ENCODE data around the gene POT1.

Gene POT1

DNA sequence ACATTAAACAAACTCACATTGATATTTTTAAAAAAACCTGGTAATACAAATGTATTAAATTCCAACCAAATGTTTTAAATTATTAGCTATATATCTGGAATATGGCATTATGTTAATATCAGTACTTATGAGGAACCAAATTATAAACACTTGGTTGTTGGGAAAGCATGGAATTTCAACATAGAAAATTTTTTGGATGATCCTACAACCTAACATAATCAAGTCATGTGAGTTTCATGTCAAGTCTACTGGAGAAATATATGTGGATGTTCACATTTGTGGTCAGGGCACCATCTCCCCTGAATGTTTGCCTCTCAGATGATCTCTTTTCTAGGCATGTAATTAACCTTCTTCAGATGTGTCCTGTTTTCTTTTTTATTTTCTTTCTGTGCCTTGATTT is 5.2 kb upstream of the POT1 start:
- peaks cover 8% of the 10 kb centered on the region for H3K4me1 ChIP-seq (ENCODE audit: insufficient read depth, low read length)
- H3K36me3 ChIP-seq (ENCODE audit: insufficient read depth, low read length): no peaks in the 10 kb centered on the region
- H3K27me3 ChIP-seq (ENCODE audit: insufficient read depth, low read length): no peaks in the 10 kb centered on the region
- H3K9me3 ChIP-seq (ENCODE audit: low read length): no peaks in the 10 kb centered on the region
- H2AFZ ChIP-seq (ENCODE audit: low read depth, low read length): no peak overlapping the region
- no peak overlapping the region for H3K4me3 ChIP-seq (ENCODE audit: low read length)

- Histone ChIP-seq H3K9me3 (ENCODE audit: low read length) (no peaks in the 10 kb centered on the region), H3K36me3 (ENCODE audit: insufficient read depth, low read length) (peaks cover 11% of the 10 kb centered on the region), H3K27me3 (ENCODE audit: insufficient read depth, low read length) (no peaks in the 10 kb centered on the region), H3K4me3 (ENCODE audit: low read length) (no peak overlapping the region), H3K4me1 (ENCODE audit: insufficient read depth, low read length) (peaks cover 12% of the 10 kb centered on the region), H2AFZ (ENCODE audit: low read depth, low read length) (no peak overlapping the region)
Observed at GRCh38 chr7:124930655-124931597, 1.3 kb upstream of the POT1 start.

DNA sequence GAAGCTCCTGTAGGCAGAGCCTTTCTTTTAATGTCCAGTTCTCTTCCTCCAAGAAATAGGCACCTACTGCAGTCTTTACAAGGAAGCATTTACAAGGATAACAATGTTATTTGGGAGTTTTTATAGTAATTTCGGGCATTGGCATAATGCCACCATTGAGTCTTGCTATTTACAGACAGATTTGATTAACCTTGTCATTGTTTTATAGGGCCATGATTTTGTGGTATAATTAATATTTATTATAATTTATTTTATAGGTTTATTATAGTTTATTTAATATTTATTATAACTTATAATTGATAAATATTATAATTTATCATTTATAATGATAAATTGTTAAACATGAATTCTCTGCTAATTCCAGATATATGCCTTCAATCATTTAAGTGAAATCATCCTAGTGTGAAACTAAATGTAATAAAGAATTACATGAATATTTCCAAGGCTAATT is 573 bp upstream of the POT1 start:
- peak overlapping the region; percentile 43 for H2AFZ ChIP-seq (ENCODE audit: low read depth, low read length)
- H3K9me3 ChIP-seq (ENCODE audit: low read length): no peaks in the 10 kb centered on the region
- peak overlapping the region; percentile 78 for H3K4me3 ChIP-seq (ENCODE audit: low read length)
- peaks cover 16% of the 10 kb centered on the region for H3K36me3 ChIP-seq (ENCODE audit: insufficient read depth, low read length)
- H3K27me3 ChIP-seq (ENCODE audit: insufficient read depth, low read length): no peaks in the 10 kb centered on the region
- peaks cover 12% of the 10 kb centered on the region for H3K4me1 ChIP-seq (ENCODE audit: insufficient read depth, low read length)

GRCh38 chr7:124924906-124925305 is 4.7 kb downstream of the POT1 start:
- H3K9me3 ChIP-seq (ENCODE audit: low read length): no peaks in the 10 kb centered on the region
- no peak overlapping the region for H3K4me3 ChIP-seq (ENCODE audit: low read length)
- no peaks in the 10 kb centered on the region for H3K27me3 ChIP-seq (ENCODE audit: insufficient read depth, low read length)
- no peak overlapping the region for H2AFZ ChIP-seq (ENCODE audit: low read depth, low read length)
- peaks cover 12% of the 10 kb centered on the region for H3K4me1 ChIP-seq (ENCODE audit: insufficient read depth, low read length)
- peaks cover 18% of the 10 kb centered on the region for H3K36me3 ChIP-seq (ENCODE audit: insufficient read depth, low read length)

DNA sequence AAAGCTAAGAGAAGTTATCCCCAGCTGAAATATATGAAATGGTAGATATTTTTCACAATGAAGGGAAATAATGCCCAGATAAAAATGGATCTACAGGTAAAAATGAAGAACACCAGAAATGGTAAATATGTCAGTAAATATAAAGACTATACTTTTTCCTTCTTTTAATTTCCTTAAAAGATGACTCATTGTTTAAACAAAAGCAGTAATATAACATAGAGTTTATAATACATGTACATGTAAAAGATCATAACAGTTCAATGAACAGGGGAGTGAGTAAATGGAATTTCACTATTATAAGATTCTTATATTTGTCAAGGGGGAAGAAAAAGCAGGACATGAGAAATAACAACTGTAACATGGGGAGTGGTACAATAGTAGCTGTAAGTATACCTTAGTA is 7.4 kb downstream of the POT1 start:
- Histone ChIP-seq H2AFZ (ENCODE audit: low read depth, low read length) (no peak overlapping the region), H3K4me1 (ENCODE audit: insufficient read depth, low read length) (no peaks in the 10 kb centered on the region), H3K36me3 (ENCODE audit: insufficient read depth, low read length) (peaks cover 18% of the 10 kb centered on the region), H3K4me3 (ENCODE audit: low read length) (no peak overlapping the region), H3K9me3 (ENCODE audit: low read length) (no peaks in the 10 kb centered on the region), H3K27me3 (ENCODE audit: insufficient read depth, low read length) (no peaks in the 10 kb centered on the region)

- Histone ChIP-seq H2AFZ (ENCODE audit: low read depth, low read length) (no peak overlapping the region), H3K27me3 (ENCODE audit: insufficient read depth, low read length) (no peaks in the 10 kb centered on the region), H3K4me1 (ENCODE audit: insufficient read depth, low read length) (peaks cover 5% of the 10 kb centered on the region), H3K36me3 (ENCODE audit: insufficient read depth, low read length) (peaks cover 8% of the 10 kb centered on the region), H3K9me3 (ENCODE audit: low read length) (no peaks in the 10 kb centered on the region), H3K4me3 (ENCODE audit: low read length) (no peak overlapping the region)
Observed at GRCh38 chr7:124919841-124920240, 9.8 kb downstream of the POT1 start.

DNA sequence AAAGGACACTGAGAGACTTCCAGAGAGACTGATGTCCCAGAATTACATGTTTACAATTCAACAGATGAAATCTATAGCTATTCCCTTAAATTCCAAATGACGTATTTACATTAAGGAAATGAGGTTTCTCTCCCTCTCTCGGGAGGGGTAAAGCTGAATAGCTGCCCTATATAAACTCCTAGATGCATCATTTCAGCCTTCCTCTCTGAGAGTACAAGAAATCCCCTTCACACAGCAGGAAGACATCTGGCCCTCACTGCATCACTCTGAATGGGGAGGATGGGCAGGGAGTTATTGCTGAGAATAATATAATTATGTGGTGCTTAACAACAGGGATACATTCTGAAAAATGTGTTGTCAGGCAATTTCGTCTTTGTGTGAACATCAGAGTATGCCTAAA is 11.0 kb downstream of the POT1 start:
- Histone ChIP-seq H3K4me3 (ENCODE audit: low read length) (no peak overlapping the region), H3K9me3 (ENCODE audit: low read length) (no peaks in the 10 kb centered on the region), H3K4me1 (ENCODE audit: insufficient read depth, low read length) (peaks cover 5% of the 10 kb centered on the region)

DNA sequence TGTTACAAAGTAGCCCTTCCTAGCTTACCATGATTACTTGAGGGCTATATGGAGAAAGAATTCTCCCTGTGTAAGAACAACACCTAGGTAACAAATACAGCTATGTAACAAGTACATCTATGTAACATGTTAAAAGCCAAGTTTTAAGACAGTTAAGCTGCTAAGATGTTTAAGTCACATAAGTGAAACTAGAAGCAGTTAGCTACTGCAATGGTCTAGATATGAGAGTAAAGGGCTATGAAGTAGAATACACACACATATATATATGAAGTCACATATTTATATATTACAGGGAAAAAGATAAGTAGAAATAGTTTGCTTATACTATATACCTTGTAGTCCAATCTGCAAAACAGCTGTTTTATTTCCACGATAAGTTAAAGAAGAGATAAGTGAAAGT is 14.4 kb downstream of the POT1 start:
- no peaks in the 10 kb centered on the region for H3K27me3 ChIP-seq (ENCODE audit: insufficient read depth, low read length)
- peaks cover 5% of the 10 kb centered on the region for H3K4me1 ChIP-seq (ENCODE audit: insufficient read depth, low read length)
- no peak overlapping the region for H2AFZ ChIP-seq (ENCODE audit: low read depth, low read length)
- H3K4me3 ChIP-seq (ENCODE audit: low read length): no peak overlapping the region
- peaks cover 15% of the 10 kb centered on the region for H3K36me3 ChIP-seq (ENCODE audit: insufficient read depth, low read length)
- no peaks in the 10 kb centered on the region for H3K9me3 ChIP-seq (ENCODE audit: low read length)

More for the DNA sequence above, 11.0 kb downstream of the POT1 start:
- Histone ChIP-seq H3K27me3 (ENCODE audit: insufficient read depth, low read length) (no peaks in the 10 kb centered on the region), H2AFZ (ENCODE audit: low read depth, low read length) (no peak overlapping the region), H3K36me3 (ENCODE audit: insufficient read depth, low read length) (peaks cover 12% of the 10 kb centered on the region)

- Histone ChIP-seq H3K36me3 (ENCODE audit: insufficient read depth, low read length) (peaks cover 11% of the 10 kb centered on the region), H3K4me1 (ENCODE audit: insufficient read depth, low read length) (peaks cover 5% of the 10 kb centered on the region), H2AFZ (ENCODE audit: low read depth, low read length) (no peak overlapping the region), H3K4me3 (ENCODE audit: low read length) (no peak overlapping the region), H3K27me3 (ENCODE audit: insufficient read depth, low read length) (no peaks in the 10 kb centered on the region), H3K9me3 (ENCODE audit: low read length) (no peaks in the 10 kb centered on the region)
Observed at GRCh38 chr7:124914298-124914697, 15.3 kb downstream of the POT1 start.

DNA sequence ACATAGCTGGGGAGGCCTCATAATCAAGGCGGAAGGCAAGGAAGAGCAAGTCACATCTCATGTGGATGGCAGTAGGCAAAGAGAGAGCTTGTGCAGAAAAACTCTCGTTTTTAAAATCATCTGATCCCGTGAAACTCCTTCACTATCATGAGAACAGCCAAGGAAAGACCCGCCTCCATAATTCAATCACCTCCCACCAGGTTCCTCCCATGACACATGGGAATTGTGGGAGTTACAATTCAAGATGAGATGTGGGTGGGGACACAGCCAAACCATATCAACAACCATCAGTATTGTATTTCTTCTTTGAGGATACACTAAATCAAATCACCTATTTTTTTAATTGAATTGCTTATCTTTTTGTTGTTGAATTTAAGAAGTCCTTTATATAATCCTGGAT is 16.7 kb downstream of the POT1 start:
- Histone ChIP-seq H3K36me3 (ENCODE audit: insufficient read depth, low read length) (peaks cover 9% of the 10 kb centered on the region), H3K4me3 (ENCODE audit: low read length) (no peak overlapping the region), H3K27me3 (ENCODE audit: insufficient read depth, low read length) (no peaks in the 10 kb centered on the region), H2AFZ (ENCODE audit: low read depth, low read length) (no peak overlapping the region), H3K4me1 (ENCODE audit: insufficient read depth, low read length) (peaks cover 5% of the 10 kb centered on the region), H3K9me3 (ENCODE audit: low read length) (no peaks in the 10 kb centered on the region)

DNA sequence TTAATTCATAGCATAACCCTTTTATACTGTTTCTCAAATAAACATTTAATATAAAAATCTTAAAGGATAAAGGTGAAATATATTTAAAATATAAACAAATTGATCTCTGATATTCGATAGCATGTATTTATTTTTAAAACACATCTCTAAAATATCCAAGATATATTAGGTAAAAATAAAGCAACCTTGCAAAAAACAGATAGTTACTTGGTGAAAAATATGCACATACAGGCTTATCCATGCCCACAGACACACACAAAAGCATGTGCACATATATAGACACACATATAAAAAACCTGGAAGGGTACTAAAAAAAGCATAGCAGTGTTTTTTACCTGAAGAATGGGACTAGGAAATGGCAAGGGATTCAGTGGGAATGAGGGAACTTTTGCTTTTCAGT is 19.8 kb downstream of the POT1 start:
- H3K9me3 ChIP-seq (ENCODE audit: low read length): no peaks in the 10 kb centered on the region
- no peak overlapping the region for H2AFZ ChIP-seq (ENCODE audit: low read depth, low read length)
- H3K4me1 ChIP-seq (ENCODE audit: insufficient read depth, low read length): no peaks in the 10 kb centered on the region
- no peak overlapping the region for H3K4me3 ChIP-seq (ENCODE audit: low read length)
- H3K27me3 ChIP-seq (ENCODE audit: insufficient read depth, low read length): no peaks in the 10 kb centered on the region
- H3K36me3 ChIP-seq (ENCODE audit: insufficient read depth, low read length): peaks cover 9% of the 10 kb centered on the region

DNA sequence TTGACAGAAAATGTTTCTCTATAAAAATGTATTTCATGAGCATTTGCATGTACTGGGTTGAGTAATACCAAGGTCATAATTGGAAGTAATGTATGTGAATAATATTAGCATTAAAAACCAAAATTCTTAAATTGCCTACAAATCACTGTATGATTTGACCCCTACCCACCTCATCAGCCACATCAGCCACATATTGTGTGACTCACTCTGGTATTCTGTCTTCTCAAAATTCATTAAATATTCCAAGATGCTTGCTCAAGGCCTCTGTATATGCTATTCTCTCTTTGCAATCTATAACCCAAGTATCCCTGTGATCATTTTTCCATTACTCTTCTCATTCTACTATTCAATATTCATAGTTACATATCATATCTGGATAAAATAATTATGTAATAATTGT is 21.4 kb downstream of the POT1 start:
- H3K4me1 ChIP-seq (ENCODE audit: insufficient read depth, low read length): no peaks in the 10 kb centered on the region
- H3K4me3 ChIP-seq (ENCODE audit: low read length): no peak overlapping the region
- H2AFZ ChIP-seq (ENCODE audit: low read depth, low read length): no peak overlapping the region
- H3K36me3 ChIP-seq (ENCODE audit: insufficient read depth, low read length): peaks cover 4% of the 10 kb centered on the region
- no peaks in the 10 kb centered on the region for H3K27me3 ChIP-seq (ENCODE audit: insufficient read depth, low read length)
- no peaks in the 10 kb centered on the region for H3K9me3 ChIP-seq (ENCODE audit: low read length)

GRCh38 chr7:124907490-124907889 is 22.1 kb downstream of the POT1 start:
- no peaks in the 10 kb centered on the region for H3K4me1 ChIP-seq (ENCODE audit: insufficient read depth, low read length)
- H3K27me3 ChIP-seq (ENCODE audit: insufficient read depth, low read length): no peaks in the 10 kb centered on the region
- H3K36me3 ChIP-seq (ENCODE audit: insufficient read depth, low read length): peaks cover 4% of the 10 kb centered on the region
- no peak overlapping the region for H3K4me3 ChIP-seq (ENCODE audit: low read length)
- H3K9me3 ChIP-seq (ENCODE audit: low read length): no peaks in the 10 kb centered on the region
- H2AFZ ChIP-seq (ENCODE audit: low read depth, low read length): no peak overlapping the region
